HG03460 (cell line): ENCODE results near the gene C1QC.

ENCODE experiments used
- ATAC-seq: cut with Tn5 transposase; IDR thresholded peaks from one replicate; pipeline ENCODE4 v1.9.1; 2021; ENCODE audit not compliant: unreplicated experiment

Gene C1QC

GRCh38 chr1:22677931-22678896, 34.8 kb downstream of the C1QC start:
- no peak for ATAC-seq

- ATAC-seq = no peak
Observed at GRCh38 chr1:22680726-22681125, 37.3 kb downstream of the C1QC start.

GRCh38 chr1:22681556-22682276, 38.3 kb downstream of the C1QC start:
- ATAC-seq = no peak

- no peak for ATAC-seq
Observed at GRCh38 chr1:22683547-22683946, 40.1 kb downstream of the C1QC start.

GRCh38 chr1:22685591-22686059, 42.2 kb downstream of the C1QC start:
- no peak for ATAC-seq

GRCh38 chr1:22687191-22687590, 43.8 kb downstream of the C1QC start:
- no peak for ATAC-seq

- ATAC-seq = no peak
Observed at GRCh38 chr1:22688466-22688865, 45.0 kb downstream of the C1QC start.

- no peak for ATAC-seq
Observed at GRCh38 chr1:22689505-22689904, 46.1 kb downstream of the C1QC start.

GRCh38 chr1:22691031-22691753, 47.8 kb downstream of the C1QC start:
- no peak for ATAC-seq

- no peak for ATAC-seq
Observed at GRCh38 chr1:22694172-22694571, 50.7 kb downstream of the C1QC start.

GRCh38 chr1:22696610-22697009, 53.2 kb downstream of the C1QC start:
- no peak for ATAC-seq
